Upper lobe of right lung (tissue), 1 donor: ENCODE data around the gene SLX4IP. TPM values are rescaled to one million over a fixed set of nuclear protein-coding genes. Genes with fewer than 3 reads are reported as not detected.

Experiments
- ATAC-seq: fragments of 200-7000 bp; cut with Tn5 transposase; one replicate; pipeline ENCODE4 v1.9.1; 2020; ENCODE audit warnings: mild to moderate bottlenecking, moderate library complexity
- DNase-seq: peaks from one replicate; pipeline ENCODE4 v3.0.0-alpha.2; 2020
- H3K27ac ChIP-seq: fragments of 200-600 bp; one replicate; pipeline ENCODE4 v1.8.0; 2022
- H3K27me3 ChIP-seq: fragments of 200-600 bp; one replicate; pipeline ENCODE4 v1.8.0; 2022; ENCODE audit warnings: mild to moderate bottlenecking
- H3K36me3 ChIP-seq: fragments of 200-600 bp; one replicate; pipeline ENCODE4 v1.8.0; 2022
- H3K4me1 ChIP-seq: fragments of 200-600 bp; one replicate; pipeline ENCODE4 v1.8.0; 2022
- H3K4me3 ChIP-seq: fragments of 200-600 bp; one replicate; pipeline ENCODE4 v1.8.0; 2022; ENCODE audit warnings: mild to moderate bottlenecking
- H3K9me3 ChIP-seq: fragments of 200-600 bp; one replicate; pipeline ENCODE4 v1.8.0; 2022
- CTCF ChIP-seq: fragments of 200-600 bp; IDR thresholded peaks from one replicate; pipeline ENCODE4 v1.8.0; 2022; ENCODE audit warnings: antibody characterized with exemption
- intact Hi-C: fragments of 100-400 bp; cut with DNase I; formaldehyde crosslinking; loops from one replicate; pipeline ENCODE4 v1.11.0; 2022
- total RNA-seq: library from RNA; stranded (reverse); fragmentation: NEBNext Ultra II Directional; extraction: Animal tissue kit (Norgen Biotek cat#: 25700); gene quantifications from one replicate; pipeline ENCODE4 v1.2.1, GENCODE V29; 2021
- donor health status: DM: no; HTN: yes; CAD: no; lungs with severe emphysema.

The SLX4IP gene
- total RNA-seq, 1 donor from 2014 or later, result 5.4 TPM

DNA sequence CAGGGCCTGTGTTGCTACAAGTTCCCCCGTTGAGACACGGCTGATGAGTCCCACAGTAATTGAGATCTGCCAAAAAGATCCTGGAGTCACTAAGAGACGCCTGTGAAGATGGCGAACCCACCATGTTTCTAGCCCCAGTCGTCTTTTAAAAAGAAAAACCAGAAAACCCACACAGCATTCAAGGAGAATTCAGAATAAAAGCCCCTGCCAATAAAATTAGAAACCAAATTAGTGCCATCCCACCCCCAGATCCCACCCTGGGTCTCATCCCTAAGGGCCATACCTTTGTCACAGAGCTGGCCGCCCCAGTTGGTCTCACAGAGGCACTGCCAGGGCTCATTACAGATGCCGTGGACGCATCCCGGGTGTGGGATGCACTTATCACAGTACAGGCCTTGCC is 217.1 kb downstream of the SLX4IP start:
- TF ChIP-seq CTCF, result no peak
- peaks cover 72% of the 10 kb centered on the region for H3K36me3 ChIP-seq

GRCh38 chr20:10652660-10653261 is 217.7 kb downstream of the SLX4IP start:
- intact Hi-C loops, result no loop called here
- peaks cover 69% of the 10 kb centered on the region for H3K36me3 ChIP-seq
- TF ChIP-seq CTCF, result no peak
- peak overlapping the region; percentile 61 for H3K27ac ChIP-seq
- no peaks in the 10 kb centered on the region for H3K27me3 ChIP-seq
- peak; percentile 33 for ATAC-seq
- no peaks in the 10 kb centered on the region for H3K9me3 ChIP-seq
- no peak for DNase-seq
- no peak overlapping the region for H3K4me3 ChIP-seq
- peaks cover 29% of the 10 kb centered on the region for H3K4me1 ChIP-seq

More for the DNA sequence above, 217.1 kb downstream of the SLX4IP start:
- peaks cover 29% of the 10 kb centered on the region for H3K4me1 ChIP-seq
- no peak for ATAC-seq
- no peaks in the 10 kb centered on the region for H3K27me3 ChIP-seq
- intact Hi-C loops, result no loop called here
- H3K9me3 ChIP-seq, result no peaks in the 10 kb centered on the region
- H3K27ac ChIP-seq, result peak overlapping the region; percentile 61
- no peak for DNase-seq
- H3K4me3 ChIP-seq, result no peak overlapping the region

GRCh38 chr20:10653599-10654249 is 218.6 kb downstream of the SLX4IP start:
- TF ChIP-seq CTCF, result no peak
- intact Hi-C loops, result no loop called here
- DNase-seq (no peak), ATAC-seq (peak; percentile 30)
- Histone ChIP-seq H3K4me3 (peak overlapping the region; percentile 2), H3K27me3 (no peaks in the 10 kb centered on the region), H3K27ac (peak overlapping the region; percentile 61), H3K4me1 (peaks cover 29% of the 10 kb centered on the region), H3K36me3 (peaks cover 69% of the 10 kb centered on the region), H3K9me3 (no peaks in the 10 kb centered on the region)

- H3K36me3 ChIP-seq, result peaks cover 69% of the 10 kb centered on the region
Measured at GRCh38 chr20:10654250-10654610, 219.1 kb downstream of the SLX4IP start.

GRCh38 chr20:10654630-10655029 is 219.5 kb downstream of the SLX4IP start:
- DNase-seq (no peak), ATAC-seq (peak; percentile 52)
- H3K4me1 ChIP-seq, result peaks cover 29% of the 10 kb centered on the region
- H3K9me3 ChIP-seq, result no peaks in the 10 kb centered on the region
- H3K4me3 ChIP-seq, result no peak overlapping the region
- intact Hi-C loops, result no loop called here
- H3K27ac ChIP-seq, result no peak overlapping the region
- H3K36me3 ChIP-seq, result peaks cover 66% of the 10 kb centered on the region
- H3K27me3 ChIP-seq, result no peaks in the 10 kb centered on the region
- no peak for TF ChIP-seq CTCF

More at GRCh38 chr20:10654250-10654610, 219.1 kb downstream of the SLX4IP start:
- intact Hi-C loops, result no loop called here
- ATAC-seq (no peak), DNase-seq (no peak)
- Histone ChIP-seq H3K27me3 (no peaks in the 10 kb centered on the region), H3K4me3 (no peak overlapping the region), H3K4me1 (peaks cover 29% of the 10 kb centered on the region), H3K27ac (peak overlapping the region; percentile 61), H3K9me3 (no peaks in the 10 kb centered on the region)
- TF ChIP-seq CTCF, result no peak
